ENCODE measurements around the gene C14orf119.

The C14orf119 gene

DNA sequence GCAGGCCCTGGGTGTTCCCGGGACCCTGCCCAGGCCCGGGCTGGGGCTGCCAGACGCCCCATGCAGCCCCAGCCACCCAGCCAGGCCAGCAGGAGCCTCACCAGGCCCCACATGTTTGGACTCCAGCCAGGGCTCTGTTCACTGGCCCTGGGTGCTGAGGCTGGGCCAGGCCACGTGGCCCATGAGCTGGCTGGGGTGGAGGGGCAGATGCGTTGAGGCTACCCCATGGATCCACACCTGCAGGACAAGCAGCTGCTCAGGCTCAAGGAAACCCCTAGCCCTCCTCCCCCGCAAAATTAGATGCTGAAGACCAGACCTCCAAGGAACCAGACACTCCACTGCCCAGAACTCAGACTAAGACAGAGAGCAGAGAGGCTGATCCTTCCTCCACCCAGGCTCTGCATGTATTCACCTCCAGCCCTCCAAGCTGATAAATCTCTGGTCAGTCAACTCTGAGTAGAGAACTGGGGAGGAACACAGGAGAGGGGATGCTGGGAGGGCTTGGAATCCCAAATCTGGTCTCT lies 39.6 kb upstream of the C14orf119 start:
- Histone ChIP-seq H3K9ac (ENCODE audit: low read length) (no peak overlapping the region), H3K27me3 (ENCODE audit: control insufficient read depth, insufficient read depth, low read length) (peaks cover 4% of the 10 kb centered on the region), H3K4me3 (ENCODE audit: low read length) (no peak overlapping the region), H3K4me1 (ENCODE audit: control insufficient read depth, insufficient read depth, low read length) (peaks cover 16% of the 10 kb centered on the region), H3K9me3 (ENCODE audit: control insufficient read depth, low read length) (no peaks in the 10 kb centered on the region), H3K36me3 (ENCODE audit: control insufficient read depth, insufficient read depth, low read length) (peaks cover 5% of the 10 kb centered on the region)

DNA sequence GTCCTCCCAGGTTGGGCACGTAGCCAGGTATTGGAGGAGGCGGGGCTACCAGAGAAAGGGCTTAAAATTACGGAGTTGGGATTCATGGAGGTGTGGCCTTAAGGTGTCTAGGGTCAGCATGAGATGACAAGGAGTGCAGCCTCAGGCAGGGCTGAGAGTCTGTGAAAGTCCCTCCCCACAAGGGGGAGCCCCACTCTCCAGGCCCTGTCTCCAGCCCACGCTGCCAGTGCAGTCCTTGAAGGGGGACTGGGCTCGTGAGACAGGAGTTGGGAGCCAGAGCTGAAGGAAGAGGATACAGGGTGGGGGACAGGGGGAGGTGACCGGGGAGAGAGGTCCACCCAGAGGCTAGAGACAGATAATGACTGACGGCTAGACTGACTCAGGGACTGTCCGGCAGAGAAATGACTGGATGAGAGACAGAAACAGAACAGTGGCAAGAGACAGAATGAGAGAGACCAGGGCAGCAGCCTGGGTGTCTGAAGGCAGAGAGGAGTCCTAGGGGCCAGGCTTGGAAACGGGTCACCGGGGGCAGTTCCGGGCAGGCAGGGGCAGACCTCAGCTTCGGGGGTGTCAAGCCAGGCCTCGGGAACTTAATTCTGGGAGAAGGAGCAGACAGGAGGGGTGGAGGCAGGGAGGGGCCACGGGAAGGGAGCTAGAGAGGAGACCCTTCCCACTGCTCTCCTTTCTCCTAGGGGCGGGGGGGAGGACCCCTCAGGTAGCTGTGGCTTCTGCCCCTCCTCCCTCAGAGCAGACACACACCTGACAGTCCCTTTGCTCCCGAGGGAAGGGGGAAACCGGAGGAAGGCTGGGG lies 39.0 kb upstream of the C14orf119 start:
- Histone ChIP-seq H3K4me3 (ENCODE audit: low read length) (no peak overlapping the region), H3K36me3 (ENCODE audit: control insufficient read depth, insufficient read depth, low read length) (peaks cover 5% of the 10 kb centered on the region), H3K27me3 (ENCODE audit: control insufficient read depth, insufficient read depth, low read length) (peaks cover 4% of the 10 kb centered on the region), H3K4me1 (ENCODE audit: control insufficient read depth, insufficient read depth, low read length) (peaks cover 16% of the 10 kb centered on the region), H3K9ac (ENCODE audit: low read length) (peak overlapping the region; percentile 55), H3K9me3 (ENCODE audit: control insufficient read depth, low read length) (no peaks in the 10 kb centered on the region)

DNA sequence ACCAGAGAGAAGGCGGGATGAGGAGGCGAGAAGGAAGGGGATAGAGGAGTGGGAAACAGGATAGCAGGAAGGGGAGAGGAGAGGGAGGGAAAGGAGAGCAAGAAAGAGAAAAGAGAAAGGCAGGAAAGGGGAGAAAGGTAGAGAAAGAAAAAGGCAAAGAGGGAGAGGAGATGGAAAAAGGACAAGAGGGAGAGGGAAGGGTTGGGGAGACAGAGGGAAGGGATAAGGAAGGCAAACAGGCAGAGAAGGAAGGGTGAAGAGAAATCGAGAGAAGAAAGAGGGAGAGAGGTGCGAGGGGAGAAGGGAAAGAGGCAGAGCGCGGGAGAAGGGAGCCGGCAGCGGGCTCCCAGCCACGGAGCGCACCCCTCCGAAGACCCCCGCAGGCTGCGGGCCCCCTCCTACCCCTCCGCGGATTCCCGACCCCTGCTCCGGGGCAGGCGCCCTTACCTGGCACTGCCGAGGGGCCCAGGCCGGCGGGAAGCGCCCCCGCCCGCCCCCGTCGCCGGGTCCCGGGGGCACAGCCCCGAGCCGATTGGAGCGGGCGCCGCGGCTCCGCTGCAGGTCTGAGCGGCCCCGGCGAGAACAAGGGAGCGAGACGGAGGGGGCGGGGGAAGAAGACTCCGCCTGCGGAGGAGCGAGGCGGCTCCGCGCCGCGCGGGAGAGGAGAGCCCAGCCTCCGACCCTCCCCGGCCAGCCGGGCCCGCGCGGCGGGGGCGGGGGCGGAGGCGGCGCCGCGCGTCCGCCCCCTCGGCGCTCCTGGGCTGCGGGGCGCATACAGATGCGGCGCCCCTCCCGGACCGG lies 38.1 kb upstream of the C14orf119 start, which contains the start of gene CDH24:
TSS of gene CDH24 (minus strand) at position 565 of the 801 bp plus-strand sequence. CDS start 1,787 bp downstream, outside the sequence.
- peak within 1 kb of the TSS; percentile 55 for H3K9ac ChIP-seq (ENCODE audit: low read length)

GRCh38 chr14:23057757-23058653 lies 37.3 kb upstream of the C14orf119 start:
- peak overlapping the region; percentile 50 for H3K9ac ChIP-seq (ENCODE audit: low read length)

More for the DNA sequence above, 38.1 kb upstream of the C14orf119 start, which contains the start of gene CDH24:
- Histone ChIP-seq H3K4me1 (ENCODE audit: control insufficient read depth, insufficient read depth, low read length) (peaks cover 16% of the 10 kb centered on the region), H3K9me3 (ENCODE audit: control insufficient read depth, low read length) (no peaks in the 10 kb centered on the region), H3K36me3 (ENCODE audit: control insufficient read depth, insufficient read depth, low read length) (peaks cover 8% of the 10 kb centered on the region), H3K4me3 (ENCODE audit: low read length) (peak within 1 kb of the TSS; percentile 36), H3K27me3 (ENCODE audit: control insufficient read depth, insufficient read depth, low read length) (peaks cover 4% of the 10 kb centered on the region)

GRCh38 chr14:23058654-23059504 lies 36.4 kb upstream of the C14orf119 start:
- Histone ChIP-seq H3K9me3 (ENCODE audit: control insufficient read depth, low read length) (no peaks in the 10 kb centered on the region), H3K4me1 (ENCODE audit: control insufficient read depth, insufficient read depth, low read length) (peaks cover 16% of the 10 kb centered on the region), H3K9ac (ENCODE audit: low read length) (no peak overlapping the region), H3K36me3 (ENCODE audit: control insufficient read depth, insufficient read depth, low read length) (peaks cover 24% of the 10 kb centered on the region), H3K4me3 (ENCODE audit: low read length) (no peak overlapping the region), H3K27me3 (ENCODE audit: control insufficient read depth, insufficient read depth, low read length) (peaks cover 4% of the 10 kb centered on the region)

More at GRCh38 chr14:23057757-23058653, 37.3 kb upstream of the C14orf119 start:
- Histone ChIP-seq H3K4me3 (ENCODE audit: low read length) (peak overlapping the region; percentile 36), H3K36me3 (ENCODE audit: control insufficient read depth, insufficient read depth, low read length) (peaks cover 16% of the 10 kb centered on the region), H3K9me3 (ENCODE audit: control insufficient read depth, low read length) (no peaks in the 10 kb centered on the region), H3K4me1 (ENCODE audit: control insufficient read depth, insufficient read depth, low read length) (peaks cover 16% of the 10 kb centered on the region), H3K27me3 (ENCODE audit: control insufficient read depth, insufficient read depth, low read length) (peaks cover 4% of the 10 kb centered on the region)

- peaks cover 4% of the 10 kb centered on the region for H3K27me3 ChIP-seq (ENCODE audit: control insufficient read depth, insufficient read depth, low read length)
- H3K4me3 ChIP-seq (ENCODE audit: low read length) = no peak overlapping the region
- peaks cover 16% of the 10 kb centered on the region for H3K4me1 ChIP-seq (ENCODE audit: control insufficient read depth, insufficient read depth, low read length)
- no peak overlapping the region for H3K9ac ChIP-seq (ENCODE audit: low read length)
- H3K9me3 ChIP-seq (ENCODE audit: control insufficient read depth, low read length) = no peaks in the 10 kb centered on the region
- H3K36me3 ChIP-seq (ENCODE audit: control insufficient read depth, insufficient read depth, low read length) = peaks cover 28% of the 10 kb centered on the region
Measured at GRCh38 chr14:23060536-23061260, 34.6 kb upstream of the C14orf119 start.

DNA sequence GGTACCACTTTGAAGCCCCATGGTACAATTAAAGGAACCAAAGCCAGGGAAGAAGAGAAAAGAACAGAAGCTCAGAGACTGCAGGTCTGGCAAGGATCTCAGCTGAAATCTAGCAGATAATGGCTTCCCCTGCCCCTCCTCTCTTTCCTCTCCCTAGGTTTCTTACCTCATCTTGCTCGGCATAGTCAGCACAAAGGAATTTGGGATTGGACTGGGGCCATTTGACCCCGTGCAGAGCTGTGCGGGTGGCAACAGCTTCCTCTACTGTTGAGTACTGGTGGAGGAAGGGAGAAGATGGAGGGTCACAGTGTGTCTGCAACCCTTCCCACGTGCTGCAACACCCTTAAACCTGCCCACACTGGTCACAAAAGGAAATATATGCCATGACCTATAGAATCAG lies 33.3 kb upstream of the C14orf119 start:
- H3K4me3 ChIP-seq (ENCODE audit: low read length) = no peak overlapping the region
- H3K27me3 ChIP-seq (ENCODE audit: control insufficient read depth, insufficient read depth, low read length) = peaks cover 2% of the 10 kb centered on the region
- H3K9ac ChIP-seq (ENCODE audit: low read length) = no peak overlapping the region
- peaks cover 6% of the 10 kb centered on the region for H3K4me1 ChIP-seq (ENCODE audit: control insufficient read depth, insufficient read depth, low read length)
- H3K9me3 ChIP-seq (ENCODE audit: control insufficient read depth, low read length) = no peaks in the 10 kb centered on the region
- peaks cover 34% of the 10 kb centered on the region for H3K36me3 ChIP-seq (ENCODE audit: control insufficient read depth, insufficient read depth, low read length)

GRCh38 chr14:23063601-23064000 lies 31.7 kb upstream of the C14orf119 start:
- Histone ChIP-seq H3K36me3 (ENCODE audit: control insufficient read depth, insufficient read depth, low read length) (peaks cover 42% of the 10 kb centered on the region), H3K4me1 (ENCODE audit: control insufficient read depth, insufficient read depth, low read length) (no peaks in the 10 kb centered on the region), H3K9ac (ENCODE audit: low read length) (no peak overlapping the region)

DNA sequence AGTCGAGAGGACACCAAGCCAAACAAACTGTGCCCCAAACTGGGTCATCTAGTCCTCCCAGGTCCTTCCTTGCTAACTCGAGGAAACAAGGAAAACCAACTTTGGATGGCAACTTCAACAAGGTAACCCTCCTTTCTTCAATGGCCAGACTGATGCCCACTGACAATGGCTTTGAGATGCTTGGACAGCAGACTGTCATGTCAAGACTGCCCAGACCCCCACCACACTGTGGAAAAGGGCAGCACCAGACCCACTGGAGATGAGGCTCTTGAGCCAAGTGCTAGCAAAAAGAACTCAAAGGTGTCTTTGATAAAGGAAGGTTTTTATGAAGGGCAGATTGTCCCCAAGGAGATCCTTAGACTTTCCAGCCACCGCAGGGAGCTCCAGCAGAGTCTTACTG lies 28.9 kb upstream of the C14orf119 start:
- Histone ChIP-seq H3K4me1 (ENCODE audit: control insufficient read depth, insufficient read depth, low read length) (peaks cover 7% of the 10 kb centered on the region), H3K4me3 (ENCODE audit: low read length) (no peak overlapping the region), H3K27me3 (ENCODE audit: control insufficient read depth, insufficient read depth, low read length) (no peaks in the 10 kb centered on the region), H3K9ac (ENCODE audit: low read length) (no peak overlapping the region), H3K36me3 (ENCODE audit: control insufficient read depth, insufficient read depth, low read length) (peaks cover 38% of the 10 kb centered on the region), H3K9me3 (ENCODE audit: control insufficient read depth, low read length) (no peaks in the 10 kb centered on the region)

More at GRCh38 chr14:23063601-23064000, 31.7 kb upstream of the C14orf119 start:
- Histone ChIP-seq H3K4me3 (ENCODE audit: low read length) (no peak overlapping the region), H3K9me3 (ENCODE audit: control insufficient read depth, low read length) (no peaks in the 10 kb centered on the region), H3K27me3 (ENCODE audit: control insufficient read depth, insufficient read depth, low read length) (no peaks in the 10 kb centered on the region)
